HUDEP-2 (cell line): ENCODE data around the gene ZNF385C.
A peak's percentile ranks its signal among the peaks of the same experiment; 100 is the strongest.
"Not testable (repeated sequence)": the region's sequence is repeated elsewhere in the genome, so short reads cannot be mapped to it uniquely, and the experiment has no call there.

Experiments
- DNase-seq, 76 experiments: peaks; one replicate each; lab custom pipeline; 2025; ENCODE audit not compliant: unreplicated experiment in 76 of 76; lab: John Stamatoyannopoulos, UW

Gene ZNF385C

GRCh38 chr17:42097691-42098631 is at the start of gene ZNF385C:
TSS of gene ZNF385C (minus strand) at chr17:42098473. CDS start at chr17:42063056, 35,417 bp downstream.
- no peak for DNase-seq

GRCh38 chr17:42146911-42147607 is 48.8 kb upstream of the ZNF385C start:
- DNase-seq, result no peak

GRCh38 chr17:42143138-42143537 is 44.9 kb upstream of the ZNF385C start:
- DNase-seq, result not testable (repeated sequence)

GRCh38 chr17:42142371-42142896 is 44.2 kb upstream of the ZNF385C start:
- no peak for DNase-seq

GRCh38 chr17:42141382-42141781 is 43.1 kb upstream of the ZNF385C start:
- DNase-seq, result no peak

GRCh38 chr17:42140690-42141089 is 42.4 kb upstream of the ZNF385C start:
- not testable (repeated sequence) for DNase-seq

GRCh38 chr17:42138749-42139492 is 40.6 kb upstream of the ZNF385C start:
- DNase-seq, result no peak

- no peak for DNase-seq
Observed at GRCh38 chr17:42136654-42137051, 38.4 kb upstream of the ZNF385C start.

GRCh38 chr17:42135664-42136653 is 37.7 kb upstream of the ZNF385C start:
- DNase-seq, result no peak

GRCh38 chr17:42135151-42135550 is 36.9 kb upstream of the ZNF385C start:
- no peak for DNase-seq

GRCh38 chr17:42133461-42134041 is 35.3 kb upstream of the ZNF385C start:
- peak in 1 of 76 experiments; percentile 5 for DNase-seq

GRCh38 chr17:42132941-42133340 is 34.7 kb upstream of the ZNF385C start:
- peak in 28 of 76 experiments; percentile 7 to 62 (median 30) for DNase-seq

GRCh38 chr17:42131981-42132432 is 33.7 kb upstream of the ZNF385C start:
- DNase-seq, result no peak

- DNase-seq, result no peak
Observed at GRCh38 chr17:42131232-42131631, 33.0 kb upstream of the ZNF385C start.

GRCh38 chr17:42130310-42130936 is 32.1 kb upstream of the ZNF385C start:
- DNase-seq, result no peak

- DNase-seq, result no peak
Observed at GRCh38 chr17:42129109-42129837, 31.0 kb upstream of the ZNF385C start.

GRCh38 chr17:42127414-42127813 is 29.1 kb upstream of the ZNF385C start:
- DNase-seq, result no peak

GRCh38 chr17:42126836-42127235 is 28.6 kb upstream of the ZNF385C start:
- no peak for DNase-seq
